OCI-LY3 (cell line): ENCODE data around the gene SLC9A2.

Experiments used
- H2AFZ ChIP-seq: fragments of 200-600, 300-600 bp; shearing (Covaris generic); 2 replicates; pipeline ENCODE4 v1.6.0; 2014; ENCODE audit warnings: antibody characterized with exemption, low read depth, low read length
- H3K27ac ChIP-seq: fragments of 200-600, 300-600 bp; sonication (generic); 2 replicates; pipeline ENCODE4 v1.5.1; 2014; ENCODE audit warnings: mild to moderate bottlenecking, low read length, moderate library complexity, mixed read lengths
- H3K27me3 ChIP-seq: fragments of 200-600, 300-600 bp; sonication (generic); 2 replicates; pipeline ENCODE4 v1.6.1; 2014; ENCODE audit warnings: low read depth, low read length, mixed read lengths
- H3K36me3 ChIP-seq: fragments of 200-600, 300-600 bp; sonication (generic); replicated peaks from 2 replicates; pipeline ENCODE3; 2014; ENCODE audit warnings: low read depth, low read length, mixed read lengths
- H3K4me1 ChIP-seq: fragments of 300-600, 200-600 bp; sonication (generic); 2 replicates; pipeline ENCODE4 v1.6.1; 2014; ENCODE audit warnings: low read length, mixed read lengths
- H3K4me2 ChIP-seq: fragments of 200-600, 300-600 bp; sonication (generic); 2 replicates; pipeline ENCODE4 v1.6.1; 2014; ENCODE audit warnings: low read length, mixed read lengths
- H3K4me3 ChIP-seq: fragments of 300-600, 200-600 bp; sonication (generic); 2 replicates; pipeline ENCODE4 v1.5.1; 2014; ENCODE audit warnings: antibody characterized with exemption, mild to moderate bottlenecking, low read length, moderate library complexity
- H3K79me2 ChIP-seq: fragments of 300-600, 200-600 bp; shearing (Covaris generic); 2 replicates; pipeline ENCODE4 v1.6.1; 2014; ENCODE audit warnings: mild to moderate bottlenecking, low read length, mixed read lengths
- H3K9ac ChIP-seq: fragments of 300-600, 200-600 bp; shearing (Covaris generic); 2 replicates; pipeline ENCODE4 v1.6.0; 2014; ENCODE audit warnings: mild to moderate bottlenecking, low read length, moderate library complexity
- H3K9me3 ChIP-seq: fragments of 200-600, 300-600 bp; shearing (Covaris generic); 2 replicates; pipeline ENCODE4 v1.6.1; 2014; ENCODE audit warnings: low read length, mixed read lengths; ENCODE audit not compliant: insufficient read depth
- H4K20me1 ChIP-seq: fragments of 200-600, 300-600 bp; sonication (generic); 2 replicates; pipeline ENCODE4 v1.6.1; 2016; ENCODE audit warnings: low read length, mixed read lengths; ENCODE audit not compliant: insufficient read depth
- EZH2phosphoT487 ChIP-seq: fragments of 200-600 bp; shearing (Covaris generic); IDR thresholded peaks from 2 replicates; pipeline ENCODE4 v1.6.1; 2018; ENCODE audit warnings: antibody characterized with exemption, mixed run types, low read depth
- TF ChIP-seq, protein P1 (sequence below): fragments of 200-600, 300-600 bp; sonication (generic); IDR thresholded peaks from 2 replicates; pipeline ENCODE4 v1.5.1; 2014; ENCODE audit warnings: antibody characterized with exemption, low read length, low read depth

The SLC9A2 gene

DNA sequence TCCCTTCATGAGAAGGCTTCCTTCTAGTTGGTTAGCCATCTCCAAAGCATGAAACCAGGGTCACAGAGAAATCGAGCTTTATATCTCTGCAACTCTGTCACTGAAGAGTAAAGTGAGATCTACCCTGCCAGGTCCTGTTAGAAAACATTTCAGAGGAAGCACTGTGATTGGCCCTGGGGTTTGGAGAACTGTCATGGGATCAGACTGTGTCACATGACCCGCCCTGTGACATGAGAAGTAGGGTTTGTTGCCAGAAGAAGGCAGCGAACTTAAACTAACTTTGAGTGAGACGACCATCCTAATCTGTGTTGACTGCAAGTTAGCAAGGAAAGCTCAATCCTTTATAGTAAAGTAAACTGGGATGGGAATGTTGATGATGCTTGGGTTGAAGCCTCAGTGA, 55.5 kb downstream of the SLC9A2 start:
- H3K4me2 ChIP-seq: no peak overlapping the region
- TF ChIP-seq EZH2phosphoT487: no peak
- TF ChIP-seq, protein P1, sequence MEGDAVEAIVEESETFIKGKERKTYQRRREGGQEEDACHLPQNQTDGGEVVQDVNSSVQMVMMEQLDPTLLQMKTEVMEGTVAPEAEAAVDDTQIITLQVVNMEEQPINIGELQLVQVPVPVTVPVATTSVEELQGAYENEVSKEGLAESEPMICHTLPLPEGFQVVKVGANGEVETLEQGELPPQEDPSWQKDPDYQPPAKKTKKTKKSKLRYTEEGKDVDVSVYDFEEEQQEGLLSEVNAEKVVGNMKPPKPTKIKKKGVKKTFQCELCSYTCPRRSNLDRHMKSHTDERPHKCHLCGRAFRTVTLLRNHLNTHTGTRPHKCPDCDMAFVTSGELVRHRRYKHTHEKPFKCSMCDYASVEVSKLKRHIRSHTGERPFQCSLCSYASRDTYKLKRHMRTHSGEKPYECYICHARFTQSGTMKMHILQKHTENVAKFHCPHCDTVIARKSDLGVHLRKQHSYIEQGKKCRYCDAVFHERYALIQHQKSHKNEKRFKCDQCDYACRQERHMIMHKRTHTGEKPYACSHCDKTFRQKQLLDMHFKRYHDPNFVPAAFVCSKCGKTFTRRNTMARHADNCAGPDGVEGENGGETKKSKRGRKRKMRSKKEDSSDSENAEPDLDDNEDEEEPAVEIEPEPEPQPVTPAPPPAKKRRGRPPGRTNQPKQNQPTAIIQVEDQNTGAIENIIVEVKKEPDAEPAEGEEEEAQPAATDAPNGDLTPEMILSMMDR: no peak

DNA sequence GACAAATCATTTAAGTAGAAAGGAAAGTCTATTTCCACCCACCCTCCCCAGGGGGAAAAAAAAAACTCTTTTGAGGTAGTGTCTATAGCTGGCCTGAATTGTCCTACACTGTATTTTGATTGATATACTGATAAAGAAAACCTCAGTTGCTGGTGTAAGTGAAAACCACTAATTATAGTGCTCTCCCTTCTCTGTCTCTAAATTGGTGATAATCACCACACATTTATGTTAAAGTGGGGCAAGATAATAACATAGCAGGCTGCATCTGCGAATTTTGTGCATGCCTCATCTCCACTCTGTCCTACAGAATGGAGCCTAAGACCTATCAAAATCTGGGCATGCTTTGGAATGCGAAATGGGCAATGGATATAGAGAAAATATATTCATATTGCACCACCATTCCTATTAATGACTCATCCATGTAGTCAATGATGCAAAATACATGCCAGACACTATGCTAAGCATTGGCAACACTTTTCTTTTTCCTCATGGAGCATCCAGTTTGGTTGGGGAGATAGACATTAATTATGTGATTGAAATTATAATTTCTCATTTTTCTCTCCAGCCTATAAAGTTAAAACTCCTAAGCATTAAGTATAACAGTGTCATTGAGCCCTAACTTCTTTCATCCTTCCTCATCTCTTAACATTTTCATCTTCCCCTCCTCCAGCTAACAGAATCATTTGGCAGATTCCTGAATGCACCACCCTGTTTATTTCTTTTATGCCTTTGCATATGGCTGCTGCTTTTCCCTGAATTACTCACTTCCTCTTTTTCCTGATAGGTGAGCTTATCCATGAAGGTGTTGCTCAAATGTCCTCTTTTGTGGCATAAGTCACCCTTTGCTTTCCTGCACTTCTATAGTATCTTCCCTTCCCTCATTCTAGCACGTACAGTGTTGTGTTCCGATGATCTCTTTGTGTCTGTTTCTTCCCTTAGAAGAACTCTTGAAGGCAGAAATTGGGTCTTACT, 58.2 kb downstream of the SLC9A2 start:
- TF ChIP-seq, protein P1: no peak
- no peak for TF ChIP-seq EZH2phosphoT487
- Histone ChIP-seq H3K27ac (no peak overlapping the region), H3K9ac (no peak overlapping the region), H4K20me1 (no peaks in the 10 kb centered on the region), H3K4me2 (no peak overlapping the region), H3K36me3 (no peaks in the 10 kb centered on the region), H3K79me2 (no peaks in the 10 kb centered on the region), H2AFZ (no peak overlapping the region), H3K4me1 (peaks cover 18% of the 10 kb centered on the region), H3K9me3 (no peaks in the 10 kb centered on the region), H3K27me3 (no peaks in the 10 kb centered on the region), H3K4me3 (no peak overlapping the region)

More for the DNA sequence above, 55.5 kb downstream of the SLC9A2 start:
- Histone ChIP-seq H3K9me3 (no peaks in the 10 kb centered on the region), H3K4me1 (peaks cover 39% of the 10 kb centered on the region), H3K79me2 (no peaks in the 10 kb centered on the region), H3K9ac (no peak overlapping the region), H3K27me3 (no peaks in the 10 kb centered on the region), H3K36me3 (no peaks in the 10 kb centered on the region), H2AFZ (no peak overlapping the region), H4K20me1 (no peaks in the 10 kb centered on the region), H3K4me3 (no peak overlapping the region), H3K27ac (no peak overlapping the region)

DNA sequence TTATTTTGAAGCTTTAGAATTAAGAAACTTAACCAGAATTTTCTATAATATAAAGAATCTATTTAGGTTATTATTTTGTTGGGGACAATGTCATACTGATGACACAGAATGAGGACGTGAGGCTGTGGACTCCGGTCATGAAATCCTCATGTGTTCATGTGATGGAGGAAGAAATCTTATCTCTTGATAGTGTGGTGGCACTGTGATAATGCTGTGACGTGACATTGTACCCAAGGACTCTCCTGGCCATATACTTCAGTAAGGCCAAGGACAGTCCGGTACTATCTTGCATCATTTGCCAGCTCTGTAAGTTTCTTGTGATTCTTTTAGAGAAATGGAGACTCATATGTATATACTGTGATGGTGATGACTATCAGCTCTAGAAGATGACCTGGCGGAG, 59.1 kb downstream of the SLC9A2 start:
- Histone ChIP-seq H3K4me2 (no peak overlapping the region), H3K27ac (no peak overlapping the region), H3K4me3 (no peak overlapping the region), H3K27me3 (no peaks in the 10 kb centered on the region), H3K36me3 (no peaks in the 10 kb centered on the region), H2AFZ (no peak overlapping the region), H3K4me1 (peaks cover 10% of the 10 kb centered on the region), H4K20me1 (no peaks in the 10 kb centered on the region), H3K79me2 (no peaks in the 10 kb centered on the region), H3K9me3 (no peaks in the 10 kb centered on the region), H3K9ac (no peak overlapping the region)
- TF ChIP-seq, protein P1: no peak
- no peak for TF ChIP-seq EZH2phosphoT487
